Liver (tissue), 3 donors: ENCODE results near the gene PNPT1.

Source experiments
- EGR1 ChIP-seq, 2 donors: IDR thresholded peaks; 2 replicates each; pipeline ENCODE4 v1.6.1; 2016 to 2018; ENCODE audit warnings: antibody characterized with exemption in 2 of 2, low read depth in 2 of 2
- HNF4A ChIP-seq, 2 donors: conservative IDR thresholded peaks; 2 replicates each; pipeline ENCODE4 v1.6.1; 2016; ENCODE audit warnings: antibody characterized with exemption in 2 of 2, mild to moderate bottlenecking in 2 of 2
- JUND ChIP-seq, 2 donors: IDR thresholded peaks; 2 replicates each; pipeline ENCODE4 v1.6.1; 2016; ENCODE audit warnings: antibody characterized with exemption in 2 of 2
- RAD21 ChIP-seq, 2 donors: IDR thresholded peaks; 2 replicates each; pipeline ENCODE4 v1.6.1; 2016; ENCODE audit warnings: antibody characterized with exemption in 2 of 2, mild to moderate bottlenecking in 2 of 2
- RXRA ChIP-seq, 2 donors: IDR thresholded peaks; 2 replicates each; pipeline ENCODE4 v1.6.1; 2017 to 2018; ENCODE audit warnings: antibody characterized with exemption in 2 of 2, mild to moderate bottlenecking in 1 of 2
- YY1 ChIP-seq: IDR thresholded peaks from 2 replicates; pipeline ENCODE4 v1.6.1; 2016; ENCODE audit warnings: antibody characterized with exemption, mild to moderate bottlenecking
- TF ChIP-seq, protein P1 (sequence below): fragments of 150-350 bp; IDR thresholded peaks from 2 replicates; pipeline ENCODE4 v1.5.1; 2017; ENCODE audit warnings: improper control_type of control experiment, low read depth, low read length; ENCODE audit not compliant: missing input control
- TF ChIP-seq, protein P2 (sequence below): IDR thresholded peaks from 2 replicates; pipeline ENCODE4 v1.6.1; 2016; ENCODE audit warnings: antibody characterized with exemption, mild to moderate bottlenecking
- TF ChIP-seq, protein P3 (sequence below): IDR thresholded peaks from 2 replicates; pipeline ENCODE4 v1.6.1; 2016; ENCODE audit warnings: antibody characterized with exemption
- TF ChIP-seq, protein P4 (sequence below): IDR thresholded peaks from 2 replicates; pipeline ENCODE4 v1.6.1; 2016; ENCODE audit warnings: antibody characterized with exemption
- donor health status: healthy.
- donor health status: healthy.

DNA sequence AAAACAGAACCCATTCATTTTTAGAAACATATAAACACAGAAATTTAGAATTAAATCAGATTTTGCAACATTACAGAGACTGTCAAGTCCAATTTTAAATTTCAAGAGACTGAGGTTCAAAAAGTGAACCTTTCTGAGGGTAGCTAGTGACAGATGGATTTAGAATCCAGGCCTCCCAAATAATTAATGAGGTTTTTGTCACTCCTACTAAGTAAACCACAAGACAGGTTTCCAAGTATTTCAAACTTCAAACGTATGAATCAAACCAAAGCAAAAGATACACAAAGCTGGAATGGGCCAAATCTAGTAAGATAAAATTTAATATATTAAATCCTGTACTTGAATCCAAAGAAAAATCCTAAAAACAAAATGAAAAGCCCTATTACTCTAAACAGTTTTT is 101.5 kb downstream of the PNPT1 start:
- TF ChIP-seq, protein P1, sequence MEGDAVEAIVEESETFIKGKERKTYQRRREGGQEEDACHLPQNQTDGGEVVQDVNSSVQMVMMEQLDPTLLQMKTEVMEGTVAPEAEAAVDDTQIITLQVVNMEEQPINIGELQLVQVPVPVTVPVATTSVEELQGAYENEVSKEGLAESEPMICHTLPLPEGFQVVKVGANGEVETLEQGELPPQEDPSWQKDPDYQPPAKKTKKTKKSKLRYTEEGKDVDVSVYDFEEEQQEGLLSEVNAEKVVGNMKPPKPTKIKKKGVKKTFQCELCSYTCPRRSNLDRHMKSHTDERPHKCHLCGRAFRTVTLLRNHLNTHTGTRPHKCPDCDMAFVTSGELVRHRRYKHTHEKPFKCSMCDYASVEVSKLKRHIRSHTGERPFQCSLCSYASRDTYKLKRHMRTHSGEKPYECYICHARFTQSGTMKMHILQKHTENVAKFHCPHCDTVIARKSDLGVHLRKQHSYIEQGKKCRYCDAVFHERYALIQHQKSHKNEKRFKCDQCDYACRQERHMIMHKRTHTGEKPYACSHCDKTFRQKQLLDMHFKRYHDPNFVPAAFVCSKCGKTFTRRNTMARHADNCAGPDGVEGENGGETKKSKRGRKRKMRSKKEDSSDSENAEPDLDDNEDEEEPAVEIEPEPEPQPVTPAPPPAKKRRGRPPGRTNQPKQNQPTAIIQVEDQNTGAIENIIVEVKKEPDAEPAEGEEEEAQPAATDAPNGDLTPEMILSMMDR: no peak
- TF ChIP-seq JUND (IDR thresholded peaks at IDR 0.05): no peak
- TF ChIP-seq EGR1 (IDR thresholded peaks at IDR 0.05; ENCODE audit: low read depth in 2 of 2): no peak
- no peak for TF ChIP-seq HNF4A (conservative IDR thresholded peaks at IDR 0.05)
- TF ChIP-seq, protein P2, sequence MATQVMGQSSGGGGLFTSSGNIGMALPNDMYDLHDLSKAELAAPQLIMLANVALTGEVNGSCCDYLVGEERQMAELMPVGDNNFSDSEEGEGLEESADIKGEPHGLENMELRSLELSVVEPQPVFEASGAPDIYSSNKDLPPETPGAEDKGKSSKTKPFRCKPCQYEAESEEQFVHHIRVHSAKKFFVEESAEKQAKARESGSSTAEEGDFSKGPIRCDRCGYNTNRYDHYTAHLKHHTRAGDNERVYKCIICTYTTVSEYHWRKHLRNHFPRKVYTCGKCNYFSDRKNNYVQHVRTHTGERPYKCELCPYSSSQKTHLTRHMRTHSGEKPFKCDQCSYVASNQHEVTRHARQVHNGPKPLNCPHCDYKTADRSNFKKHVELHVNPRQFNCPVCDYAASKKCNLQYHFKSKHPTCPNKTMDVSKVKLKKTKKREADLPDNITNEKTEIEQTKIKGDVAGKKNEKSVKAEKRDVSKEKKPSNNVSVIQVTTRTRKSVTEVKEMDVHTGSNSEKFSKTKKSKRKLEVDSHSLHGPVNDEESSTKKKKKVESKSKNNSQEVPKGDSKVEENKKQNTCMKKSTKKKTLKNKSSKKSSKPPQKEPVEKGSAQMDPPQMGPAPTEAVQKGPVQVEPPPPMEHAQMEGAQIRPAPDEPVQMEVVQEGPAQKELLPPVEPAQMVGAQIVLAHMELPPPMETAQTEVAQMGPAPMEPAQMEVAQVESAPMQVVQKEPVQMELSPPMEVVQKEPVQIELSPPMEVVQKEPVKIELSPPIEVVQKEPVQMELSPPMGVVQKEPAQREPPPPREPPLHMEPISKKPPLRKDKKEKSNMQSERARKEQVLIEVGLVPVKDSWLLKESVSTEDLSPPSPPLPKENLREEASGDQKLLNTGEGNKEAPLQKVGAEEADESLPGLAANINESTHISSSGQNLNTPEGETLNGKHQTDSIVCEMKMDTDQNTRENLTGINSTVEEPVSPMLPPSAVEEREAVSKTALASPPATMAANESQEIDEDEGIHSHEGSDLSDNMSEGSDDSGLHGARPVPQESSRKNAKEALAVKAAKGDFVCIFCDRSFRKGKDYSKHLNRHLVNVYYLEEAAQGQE: no peak
- TF ChIP-seq YY1: no peak
- TF ChIP-seq, protein P3, sequence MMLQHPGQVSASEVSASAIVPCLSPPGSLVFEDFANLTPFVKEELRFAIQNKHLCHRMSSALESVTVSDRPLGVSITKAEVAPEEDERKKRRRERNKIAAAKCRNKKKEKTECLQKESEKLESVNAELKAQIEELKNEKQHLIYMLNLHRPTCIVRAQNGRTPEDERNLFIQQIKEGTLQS: no peak
- TF ChIP-seq RAD21 (IDR thresholded peaks at IDR 0.05): no peak
- TF ChIP-seq, protein P4, sequence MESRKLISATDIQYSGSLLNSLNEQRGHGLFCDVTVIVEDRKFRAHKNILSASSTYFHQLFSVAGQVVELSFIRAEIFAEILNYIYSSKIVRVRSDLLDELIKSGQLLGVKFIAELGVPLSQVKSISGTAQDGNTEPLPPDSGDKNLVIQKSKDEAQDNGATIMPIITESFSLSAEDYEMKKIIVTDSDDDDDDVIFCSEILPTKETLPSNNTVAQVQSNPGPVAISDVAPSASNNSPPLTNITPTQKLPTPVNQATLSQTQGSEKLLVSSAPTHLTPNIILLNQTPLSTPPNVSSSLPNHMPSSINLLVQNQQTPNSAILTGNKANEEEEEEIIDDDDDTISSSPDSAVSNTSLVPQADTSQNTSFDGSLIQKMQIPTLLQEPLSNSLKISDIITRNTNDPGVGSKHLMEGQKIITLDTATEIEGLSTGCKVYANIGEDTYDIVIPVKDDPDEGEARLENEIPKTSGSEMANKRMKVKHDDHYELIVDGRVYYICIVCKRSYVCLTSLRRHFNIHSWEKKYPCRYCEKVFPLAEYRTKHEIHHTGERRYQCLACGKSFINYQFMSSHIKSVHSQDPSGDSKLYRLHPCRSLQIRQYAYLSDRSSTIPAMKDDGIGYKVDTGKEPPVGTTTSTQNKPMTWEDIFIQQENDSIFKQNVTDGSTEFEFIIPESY: no peak
- TF ChIP-seq RXRA (IDR thresholded peaks at IDR 0.05): no peak
